ENCODE results near the gene SORD. TPM values are rescaled to one million over a fixed set of nuclear protein-coding genes. Genes with fewer than 3 reads are reported as not detected.
"Not testable (repeated sequence)": the region's sequence is repeated elsewhere in the genome, so short reads cannot be mapped to it uniquely, and the experiment has no call there.

Gene SORD
- total RNA-seq, 1 donor from 2014 or later: 23.2 TPM

- not testable (repeated sequence) for FAIRE-seq; H3K4me3 ChIP-seq (ENCODE audit: low read depth, low read length); H3K36me3 ChIP-seq (ENCODE audit: control insufficient read depth, insufficient read depth, low read length); H3K27me3 ChIP-seq (ENCODE audit: control insufficient read depth, insufficient read depth, low read length)
- DNase-seq (ENCODE audit: low read depth): peak; percentile 52
- TF ChIP-seq, protein P1, sequence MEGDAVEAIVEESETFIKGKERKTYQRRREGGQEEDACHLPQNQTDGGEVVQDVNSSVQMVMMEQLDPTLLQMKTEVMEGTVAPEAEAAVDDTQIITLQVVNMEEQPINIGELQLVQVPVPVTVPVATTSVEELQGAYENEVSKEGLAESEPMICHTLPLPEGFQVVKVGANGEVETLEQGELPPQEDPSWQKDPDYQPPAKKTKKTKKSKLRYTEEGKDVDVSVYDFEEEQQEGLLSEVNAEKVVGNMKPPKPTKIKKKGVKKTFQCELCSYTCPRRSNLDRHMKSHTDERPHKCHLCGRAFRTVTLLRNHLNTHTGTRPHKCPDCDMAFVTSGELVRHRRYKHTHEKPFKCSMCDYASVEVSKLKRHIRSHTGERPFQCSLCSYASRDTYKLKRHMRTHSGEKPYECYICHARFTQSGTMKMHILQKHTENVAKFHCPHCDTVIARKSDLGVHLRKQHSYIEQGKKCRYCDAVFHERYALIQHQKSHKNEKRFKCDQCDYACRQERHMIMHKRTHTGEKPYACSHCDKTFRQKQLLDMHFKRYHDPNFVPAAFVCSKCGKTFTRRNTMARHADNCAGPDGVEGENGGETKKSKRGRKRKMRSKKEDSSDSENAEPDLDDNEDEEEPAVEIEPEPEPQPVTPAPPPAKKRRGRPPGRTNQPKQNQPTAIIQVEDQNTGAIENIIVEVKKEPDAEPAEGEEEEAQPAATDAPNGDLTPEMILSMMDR (IDR thresholded peaks at IDR 0.05; ENCODE audit: insufficient read depth, low read length, severe bottlenecking): peak; percentile 88
These were observed 14.1 kb downstream of the SORD start for GRCh38 chr15:45036812-45037781.

DNA sequence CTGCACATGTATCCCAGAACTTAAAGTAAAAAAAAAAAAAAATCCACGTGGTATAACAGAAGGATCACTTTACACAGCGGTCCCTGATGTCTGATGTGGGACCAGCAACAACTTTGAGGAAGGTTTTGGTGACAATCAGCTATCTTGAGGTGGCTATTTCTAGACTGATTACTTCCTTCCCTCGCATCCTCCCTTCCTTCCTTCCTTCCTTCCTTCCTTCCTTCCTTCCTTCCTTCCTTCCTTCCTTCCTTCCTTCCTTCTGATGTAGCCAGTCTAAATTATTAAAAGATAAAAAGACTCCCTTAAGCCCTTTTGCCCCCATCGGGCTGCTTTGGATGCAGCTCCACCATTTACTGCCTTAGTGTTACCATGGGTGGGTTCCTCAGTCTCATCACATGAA, 14.9 kb downstream of the SORD start:
- TF ChIP-seq, protein P1 (IDR thresholded peaks at IDR 0.05; ENCODE audit: insufficient read depth, low read length, severe bottlenecking): no peak
- DNase-seq (ENCODE audit: low read depth) (no peak), FAIRE-seq (no peak)
- Histone ChIP-seq H3K4me3 (ENCODE audit: low read depth, low read length) (no peak overlapping the region), H3K27me3 (ENCODE audit: control insufficient read depth, insufficient read depth, low read length) (no peaks in the 10 kb centered on the region), H3K36me3 (ENCODE audit: control insufficient read depth, insufficient read depth, low read length) (no peaks in the 10 kb centered on the region)

DNA sequence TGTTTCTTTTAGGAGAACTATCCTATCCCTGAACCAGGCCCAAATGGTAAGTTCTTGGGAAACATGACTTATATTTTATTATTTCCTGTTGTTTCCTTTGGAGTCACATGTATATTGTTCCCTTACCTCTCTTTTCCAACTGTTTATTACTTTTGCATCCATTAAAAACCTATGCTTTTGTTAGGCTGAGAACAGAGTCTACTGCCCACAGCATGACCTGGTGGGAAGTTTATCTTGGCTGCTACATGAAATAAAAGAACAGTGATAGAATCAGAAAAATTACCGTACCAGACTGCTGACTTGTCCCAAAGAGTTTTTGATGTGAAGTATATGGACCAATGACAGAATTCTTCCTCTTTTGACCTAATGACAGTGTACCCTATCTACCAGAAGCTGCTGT, 17.4 kb downstream of the SORD start:
- DNase-seq (ENCODE audit: low read depth); FAIRE-seq; H3K27me3 ChIP-seq (ENCODE audit: control insufficient read depth, insufficient read depth, low read length); H3K4me3 ChIP-seq (ENCODE audit: low read depth, low read length); H3K36me3 ChIP-seq (ENCODE audit: control insufficient read depth, insufficient read depth, low read length): not testable (repeated sequence)

DNA sequence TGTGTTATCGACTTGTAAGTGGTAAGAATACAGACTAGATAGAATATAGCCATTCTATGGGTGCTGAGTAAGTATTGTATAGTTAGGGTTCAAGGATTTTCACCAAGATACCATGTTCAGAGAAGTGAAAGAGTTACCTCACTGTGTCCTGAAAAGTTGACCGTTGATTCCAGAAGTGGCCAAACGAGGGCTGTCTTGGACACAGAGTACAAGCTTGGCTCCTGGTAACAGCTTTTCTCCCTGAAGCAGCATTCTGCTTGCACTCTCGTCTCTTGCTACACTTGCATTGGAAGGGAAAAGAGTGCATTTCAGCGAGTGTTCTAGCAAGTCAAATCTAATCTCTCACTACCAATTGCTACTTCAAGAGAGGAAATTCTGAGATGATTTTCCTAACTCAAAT, 18.5 kb downstream of the SORD start:
- DNase-seq (ENCODE audit: low read depth); FAIRE-seq; H3K4me3 ChIP-seq (ENCODE audit: low read depth, low read length); H3K27me3 ChIP-seq (ENCODE audit: control insufficient read depth, insufficient read depth, low read length); H3K36me3 ChIP-seq (ENCODE audit: control insufficient read depth, insufficient read depth, low read length): not testable (repeated sequence)

DNA sequence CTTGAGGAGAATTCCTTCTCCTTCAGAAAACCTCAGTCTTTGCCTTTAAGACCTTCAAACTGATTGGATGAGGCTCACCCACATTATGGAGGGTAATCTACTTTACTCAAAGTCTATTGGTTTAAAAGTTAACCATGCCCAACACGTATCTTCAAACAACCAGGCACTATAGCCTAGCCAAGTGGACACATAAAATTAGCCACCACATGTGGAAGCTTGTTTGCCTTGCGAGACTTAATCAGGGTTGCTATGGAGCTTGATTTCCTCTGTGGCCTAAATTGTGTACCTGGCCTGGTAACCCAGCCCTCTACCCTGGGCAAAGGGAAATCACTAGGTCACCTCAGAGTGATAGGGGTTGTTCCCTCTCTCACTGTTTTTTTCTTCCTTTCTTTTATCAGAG, 19.9 kb downstream of the SORD start:
- H3K4me3 ChIP-seq (ENCODE audit: low read depth, low read length); H3K27me3 ChIP-seq (ENCODE audit: control insufficient read depth, insufficient read depth, low read length); FAIRE-seq; H3K36me3 ChIP-seq (ENCODE audit: control insufficient read depth, insufficient read depth, low read length); DNase-seq (ENCODE audit: low read depth): not testable (repeated sequence)

GRCh38 chr15:45044270-45044669, 21.3 kb downstream of the SORD start:
- not testable (repeated sequence) for H3K4me3 ChIP-seq (ENCODE audit: low read depth, low read length); H3K27me3 ChIP-seq (ENCODE audit: control insufficient read depth, insufficient read depth, low read length); H3K36me3 ChIP-seq (ENCODE audit: control insufficient read depth, insufficient read depth, low read length); DNase-seq (ENCODE audit: low read depth); FAIRE-seq

DNA sequence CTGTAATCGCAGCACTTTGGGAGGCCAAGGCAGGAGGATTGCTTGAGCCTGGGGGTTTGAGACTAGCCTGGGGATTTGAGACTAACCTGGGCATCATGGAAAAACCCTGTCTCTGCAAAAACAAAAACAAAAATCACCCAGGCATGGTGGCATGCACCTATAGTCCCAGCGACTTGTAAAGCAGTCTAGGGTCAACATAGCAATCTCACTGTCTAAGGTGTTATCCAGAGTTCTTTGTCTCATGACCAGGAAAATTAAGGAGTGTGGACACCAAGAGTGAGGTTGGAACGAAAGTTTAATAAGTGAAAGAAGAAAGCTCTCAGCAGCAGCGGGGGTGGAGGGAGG, 25.4 kb downstream of the SORD start:
- FAIRE-seq; H3K36me3 ChIP-seq (ENCODE audit: control insufficient read depth, insufficient read depth, low read length); H3K27me3 ChIP-seq (ENCODE audit: control insufficient read depth, insufficient read depth, low read length); DNase-seq (ENCODE audit: low read depth); H3K4me3 ChIP-seq (ENCODE audit: low read depth, low read length): not testable (repeated sequence)

DNA sequence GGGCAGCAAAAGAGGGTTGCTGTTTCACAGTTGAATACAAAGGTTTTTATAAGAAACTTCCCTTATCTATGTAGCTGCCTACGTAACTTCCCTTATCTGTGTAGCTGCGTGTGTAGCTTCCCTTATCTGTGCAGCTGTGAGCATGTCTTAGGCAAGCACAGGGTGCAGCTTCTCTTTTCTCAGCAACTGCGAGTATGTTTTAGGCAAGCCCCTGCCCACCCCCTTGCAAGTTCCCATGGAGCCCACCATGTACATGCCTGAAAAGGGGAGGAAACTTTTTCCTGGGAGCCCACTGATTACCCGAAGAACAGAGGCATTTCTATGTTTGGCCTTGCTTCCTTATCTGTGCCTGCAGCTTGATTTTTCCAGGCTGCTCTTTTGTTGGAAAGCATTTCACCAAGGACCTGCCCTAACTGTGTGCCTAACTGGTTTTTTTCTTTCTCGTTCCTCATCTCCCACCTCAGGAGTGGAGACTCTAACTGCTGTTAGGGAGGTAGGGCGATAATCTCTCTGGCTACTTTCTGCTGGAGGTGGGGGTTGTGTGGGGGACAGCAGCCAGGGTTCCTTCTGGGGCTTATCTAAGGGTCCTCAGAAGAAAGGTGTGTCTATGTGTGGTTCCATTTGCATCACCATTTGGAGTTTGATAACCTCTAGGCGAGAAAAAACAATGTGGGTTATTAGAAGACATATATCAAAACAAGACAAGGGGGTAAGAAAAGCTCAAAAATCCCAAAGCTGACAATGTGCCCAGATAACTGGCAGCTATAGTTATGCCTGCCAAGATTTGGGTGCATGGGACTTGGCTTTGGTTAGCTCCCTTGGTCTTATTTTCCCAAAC, 26.0 kb downstream of the SORD start:
- H3K4me3 ChIP-seq (ENCODE audit: low read depth, low read length): no peak overlapping the region
- TF ChIP-seq, protein P1 (IDR thresholded peaks at IDR 0.05; ENCODE audit: insufficient read depth, low read length, severe bottlenecking): no peak
- no peaks in the 10 kb centered on the region for H3K27me3 ChIP-seq (ENCODE audit: control insufficient read depth, insufficient read depth, low read length)
- DNase-seq (ENCODE audit: low read depth): no peak
- no peak for FAIRE-seq
- no peaks in the 10 kb centered on the region for H3K36me3 ChIP-seq (ENCODE audit: control insufficient read depth, insufficient read depth, low read length)

Measured in bronchial epithelial cell (primary cell).